HL-60 (cell line): ENCODE results near the gene BIN2.

ENCODE experiments used
- DNase-seq, 2 experiments: peaks; one replicate each; pipeline ENCODE4 v3.0.0-alpha.2; 2010 to 2020; ENCODE audit warnings: low read depth in 1 of 2, low spot score in 1 of 2
- H3K27ac ChIP-seq: fragments of 250-450 bp; sonication (Bioruptor Pico); replicated peaks from 2 replicates; pipeline ENCODE4 v1.5.1; 2020; ENCODE audit warnings: mild to moderate bottlenecking, moderate library complexity
- H3K27me3 ChIP-seq: fragments of 250-450 bp; sonication (Bioruptor Pico); 2 replicates; pipeline ENCODE4 v1.5.1; 2021; ENCODE audit warnings: mild to moderate bottlenecking, moderate library complexity; ENCODE audit not compliant: insufficient read depth, poor library complexity, severe bottlenecking
- H3K4me3 ChIP-seq: replicated peaks from 2 replicates; pipeline ENCODE4 v1.5.1; 2011; ENCODE audit warnings: mild to moderate bottlenecking, control low read depth, low read length; ENCODE audit not compliant: insufficient read depth
- GABPA ChIP-seq: IDR thresholded peaks from 2 replicates; pipeline ENCODE4 v1.6.1; 2012; ENCODE audit warnings: low read depth
- POLR2AphosphoS5 ChIP-seq: IDR thresholded peaks from 2 replicates; pipeline ENCODE4 v1.6.1; 2012; ENCODE audit warnings: low read depth
- REST ChIP-seq: IDR thresholded peaks from 2 replicates; pipeline ENCODE4 v1.6.1; 2012; ENCODE audit warnings: low read depth; ENCODE audit not compliant: insufficient replicate concordance
- SPI1 ChIP-seq: IDR thresholded peaks from 2 replicates; pipeline ENCODE4 v1.6.1; 2012; ENCODE audit warnings: low read depth, mild to moderate bottlenecking, borderline replicate concordance
- TF ChIP-seq, protein P1 (sequence below): IDR thresholded peaks from one replicate; pipeline ENCODE4 v1.5.1; 2011; ENCODE audit warnings: low read length, control low read depth, inconsistent platforms; ENCODE audit not compliant: insufficient read depth

BIN2 gene

DNA sequence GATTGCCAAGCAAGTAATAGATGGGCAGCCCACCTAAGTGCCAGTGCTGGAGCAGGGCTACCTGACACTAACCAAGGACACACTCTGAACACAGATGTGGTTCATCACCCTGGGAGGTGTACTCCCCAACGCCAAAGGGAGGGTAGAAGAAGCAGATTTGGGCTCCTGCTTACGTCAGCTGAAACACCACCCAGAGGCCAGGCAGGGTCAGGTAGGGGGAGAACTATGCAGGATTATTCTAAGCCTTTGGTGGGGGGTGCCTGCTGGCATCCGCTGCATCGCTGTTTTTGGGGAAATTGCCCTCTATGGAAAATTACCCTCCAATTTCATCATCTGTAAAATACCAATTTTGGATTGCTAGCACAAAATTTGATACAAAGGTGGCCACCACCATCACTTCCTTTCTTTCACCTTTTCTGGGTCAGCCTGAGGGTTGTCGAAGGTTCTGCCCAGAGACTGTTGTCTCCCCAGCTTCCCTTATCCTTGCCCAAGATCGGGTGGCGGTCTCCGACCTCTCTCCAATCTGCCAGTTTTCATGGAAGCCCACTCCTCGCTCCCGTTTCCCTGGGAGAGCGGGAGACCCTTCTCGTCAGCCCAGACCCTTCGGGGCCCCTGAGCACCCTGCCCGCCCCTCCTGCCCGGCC lies 535 bp downstream of the BIN2 start:
- Histone ChIP-seq H3K27me3 (no peaks in the 10 kb centered on the region), H3K4me3 (peak overlapping the region; percentile 49), H3K27ac (peak overlapping the region; percentile 97)
- TF ChIP-seq SPI1 (peak; percentile 45; the same call in 1 of the 2 replicates), REST (no peak)
- TF ChIP-seq, protein P1, sequence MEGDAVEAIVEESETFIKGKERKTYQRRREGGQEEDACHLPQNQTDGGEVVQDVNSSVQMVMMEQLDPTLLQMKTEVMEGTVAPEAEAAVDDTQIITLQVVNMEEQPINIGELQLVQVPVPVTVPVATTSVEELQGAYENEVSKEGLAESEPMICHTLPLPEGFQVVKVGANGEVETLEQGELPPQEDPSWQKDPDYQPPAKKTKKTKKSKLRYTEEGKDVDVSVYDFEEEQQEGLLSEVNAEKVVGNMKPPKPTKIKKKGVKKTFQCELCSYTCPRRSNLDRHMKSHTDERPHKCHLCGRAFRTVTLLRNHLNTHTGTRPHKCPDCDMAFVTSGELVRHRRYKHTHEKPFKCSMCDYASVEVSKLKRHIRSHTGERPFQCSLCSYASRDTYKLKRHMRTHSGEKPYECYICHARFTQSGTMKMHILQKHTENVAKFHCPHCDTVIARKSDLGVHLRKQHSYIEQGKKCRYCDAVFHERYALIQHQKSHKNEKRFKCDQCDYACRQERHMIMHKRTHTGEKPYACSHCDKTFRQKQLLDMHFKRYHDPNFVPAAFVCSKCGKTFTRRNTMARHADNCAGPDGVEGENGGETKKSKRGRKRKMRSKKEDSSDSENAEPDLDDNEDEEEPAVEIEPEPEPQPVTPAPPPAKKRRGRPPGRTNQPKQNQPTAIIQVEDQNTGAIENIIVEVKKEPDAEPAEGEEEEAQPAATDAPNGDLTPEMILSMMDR = no peak
- peak in 1 of 2 experiments; percentile 56 for DNase-seq

DNA sequence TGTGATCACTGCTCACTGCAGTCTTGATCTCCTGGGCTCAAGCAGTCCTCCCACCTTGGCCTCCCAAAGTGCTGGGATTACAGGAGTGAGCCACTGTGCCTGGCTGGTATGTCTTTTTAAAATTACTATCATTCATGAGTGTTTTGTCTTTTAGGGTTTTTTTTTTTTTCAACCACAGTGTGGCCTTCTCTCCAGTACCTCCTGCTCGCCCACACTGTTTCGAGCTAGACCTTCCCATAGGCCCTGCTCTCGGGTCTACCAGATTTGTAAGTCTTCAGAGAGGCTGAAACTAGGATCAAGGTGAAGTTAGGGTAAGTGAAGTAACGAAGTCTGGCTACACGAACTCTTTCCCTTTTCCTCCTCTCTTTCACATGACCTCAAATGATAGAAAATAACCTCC lies 1.5 kb downstream of the BIN2 start:
- no peaks in the 10 kb centered on the region for H3K27me3 ChIP-seq
- TF ChIP-seq GABPA = no peak
- no peak for TF ChIP-seq POLR2AphosphoS5
- TF ChIP-seq, protein P1 = no peak
- TF ChIP-seq SPI1 = no peak
- TF ChIP-seq REST = no peak
- H3K4me3 ChIP-seq = peak overlapping the region; percentile 49
- DNase-seq = no peak
- peak overlapping the region; percentile 97 for H3K27ac ChIP-seq

GRCh38 chr12:51321882-51322281 lies 2.1 kb downstream of the BIN2 start:
- H3K4me3 ChIP-seq = no peak overlapping the region
- TF ChIP-seq, protein P1 = no peak
- TF ChIP-seq GABPA = no peak
- no peak for TF ChIP-seq POLR2AphosphoS5
- no peak for TF ChIP-seq SPI1
- no peak for TF ChIP-seq REST
- DNase-seq = no peak
- no peaks in the 10 kb centered on the region for H3K27me3 ChIP-seq
- peak overlapping the region; percentile 69 for H3K27ac ChIP-seq
